Memory B cell (primary cell): ENCODE results near the gene ACBD6.

ENCODE experiments used
- ATAC-seq: fragments of 150-1000 bp; cut with Tn5 transposase; 2 replicates; pipeline ENCODE4 v1.10.0; 2021; ENCODE audit warnings: low read depth, mild to moderate bottlenecking, moderate library complexity
- DNase-seq, 2 donors: peaks; one replicate each; pipeline ENCODE4 v3.0.0; 2022; ENCODE audit warnings: low spot score in 2 of 2
- H3K27ac Mint-ChIP-seq: one replicate; pipeline ENCODE4 v1.8.0; 2022; ENCODE audit warnings: mild to moderate bottlenecking, moderate library complexity, mixed read lengths
- H3K27me3 Mint-ChIP-seq: one replicate; pipeline ENCODE4 v1.8.0; 2022; ENCODE audit warnings: mixed read lengths
- H3K36me3 Mint-ChIP-seq: one replicate; pipeline ENCODE4 v1.8.0; 2022; ENCODE audit warnings: mild to moderate bottlenecking, mixed read lengths
- H3K4me1 Mint-ChIP-seq: one replicate; pipeline ENCODE4 v1.8.0; 2022; ENCODE audit warnings: mixed read lengths
- H3K4me3 Mint-ChIP-seq: one replicate; pipeline ENCODE4 v1.8.0; 2022; ENCODE audit warnings: mild to moderate bottlenecking, moderate library complexity, mixed read lengths
- H3K9me3 Mint-ChIP-seq: one replicate; pipeline ENCODE4 v1.8.0; 2022; ENCODE audit warnings: mixed read lengths

The ACBD6 gene

DNA sequence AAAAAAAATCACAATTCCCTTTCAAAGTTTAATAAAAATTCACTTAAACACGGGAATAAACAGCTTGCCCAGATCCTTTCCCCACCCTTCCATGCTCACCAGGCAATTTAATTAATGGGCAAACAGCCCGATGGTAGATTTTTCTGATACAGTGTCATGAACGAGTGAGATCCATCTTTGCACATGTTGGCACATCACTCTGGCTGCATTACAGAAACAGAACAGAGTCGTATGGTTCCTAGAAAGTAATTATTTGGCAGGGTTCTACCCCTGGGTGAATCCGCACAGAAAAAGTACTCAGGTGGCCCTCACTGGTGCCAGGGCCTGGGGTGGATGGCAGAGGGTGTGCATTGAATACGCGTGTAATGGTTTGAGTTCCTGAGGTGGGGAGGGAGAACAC, 31.8 kb upstream of the ACBD6 start:
- no peak overlapping the region for H3K4me3 Mint-ChIP-seq
- no peaks in the 10 kb centered on the region for H3K36me3 Mint-ChIP-seq
- H3K27ac Mint-ChIP-seq = no peak overlapping the region
- ATAC-seq (no peak), DNase-seq (no peak)
- peaks cover 4% of the 10 kb centered on the region for H3K4me1 Mint-ChIP-seq
- no peaks in the 10 kb centered on the region for H3K9me3 Mint-ChIP-seq
- H3K27me3 Mint-ChIP-seq = peaks cover 4% of the 10 kb centered on the region

DNA sequence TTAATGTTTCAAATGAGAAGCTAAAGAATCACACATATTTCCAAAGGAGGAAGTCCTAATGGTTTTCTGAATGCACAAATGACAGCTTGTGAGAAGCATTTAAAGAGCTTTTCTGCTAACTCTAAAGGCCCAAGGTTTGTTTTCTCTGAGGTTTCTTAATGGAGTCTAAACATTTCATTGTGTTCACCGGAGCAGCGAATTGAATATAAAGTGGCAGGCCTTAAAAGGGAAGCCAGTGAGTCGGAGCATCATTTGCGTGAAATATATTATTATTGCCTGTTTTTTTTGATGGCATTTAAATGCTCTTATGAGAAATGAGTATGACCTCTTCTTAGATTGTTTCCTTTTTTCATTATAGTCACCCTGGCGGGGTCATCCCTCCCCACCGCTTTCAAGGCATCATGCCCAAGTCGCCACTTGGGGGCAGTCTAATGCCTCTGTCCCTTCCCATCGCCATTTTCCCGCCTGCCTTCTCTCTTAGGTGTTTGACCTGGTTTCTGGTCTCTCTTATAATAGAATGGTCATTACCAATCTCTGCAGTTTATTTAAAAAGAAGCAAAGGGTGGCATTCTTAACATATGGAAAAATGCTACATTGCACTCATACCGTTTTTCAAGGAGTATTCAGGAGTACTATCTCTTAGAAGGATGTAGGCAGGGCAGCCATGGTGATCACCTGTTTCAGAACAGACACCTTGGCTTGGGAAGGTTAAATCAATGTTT, 31.1 kb upstream of the ACBD6 start:
- DNase-seq (peak; percentile 63 to 64), ATAC-seq (peak; percentile 86)
- Mint-ChIP-seq H3K4me1 (peaks cover 4% of the 10 kb centered on the region), H3K4me3 (no peak overlapping the region), H3K27me3 (peaks cover 4% of the 10 kb centered on the region), H3K27ac (no peak overlapping the region), H3K36me3 (no peaks in the 10 kb centered on the region), H3K9me3 (no peaks in the 10 kb centered on the region)

DNA sequence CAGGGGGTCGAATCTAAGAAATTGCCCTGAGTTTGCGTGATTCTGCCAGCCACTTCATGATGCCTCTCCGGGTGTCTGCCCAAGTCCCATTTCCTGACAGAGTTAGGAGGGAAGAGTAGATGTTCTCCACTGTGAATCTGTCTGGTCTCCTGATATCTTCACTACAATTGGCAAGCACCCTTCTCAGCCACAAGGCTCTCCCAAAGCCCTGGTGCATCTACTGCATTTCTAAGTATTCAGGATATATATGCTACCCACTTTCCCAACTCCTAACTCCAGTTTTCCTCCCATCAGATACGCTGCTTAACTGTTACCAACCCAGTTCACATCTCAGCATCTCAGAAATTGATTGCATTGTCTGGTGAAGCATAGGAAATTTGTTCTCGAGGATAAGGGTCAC, 30.5 kb upstream of the ACBD6 start:
- peaks cover 4% of the 10 kb centered on the region for H3K4me1 Mint-ChIP-seq
- DNase-seq = no peak
- no peak overlapping the region for H3K4me3 Mint-ChIP-seq
- no peak overlapping the region for H3K27ac Mint-ChIP-seq
- peaks cover 4% of the 10 kb centered on the region for H3K27me3 Mint-ChIP-seq
- H3K9me3 Mint-ChIP-seq = no peaks in the 10 kb centered on the region
- no peaks in the 10 kb centered on the region for H3K36me3 Mint-ChIP-seq
- no peak for ATAC-seq

DNA sequence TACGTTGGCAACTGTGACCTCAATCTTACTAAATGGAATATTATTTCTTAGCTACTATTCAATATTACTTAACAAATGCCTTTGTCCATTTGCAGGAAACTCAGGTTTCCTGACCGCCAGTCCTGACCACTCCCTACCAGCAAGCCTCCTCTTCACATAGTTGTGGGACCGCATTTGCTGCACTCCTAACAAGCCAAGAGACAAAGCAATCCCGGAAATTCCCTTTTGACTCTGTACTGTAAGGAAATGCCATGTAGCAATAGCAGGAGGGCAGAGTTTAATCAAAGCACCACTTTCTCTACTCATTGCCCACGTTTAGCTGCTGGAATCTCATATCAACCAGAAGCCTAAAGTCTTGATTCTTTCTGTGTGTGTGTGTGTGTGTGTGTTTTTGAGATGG, 28.1 kb upstream of the ACBD6 start:
- ATAC-seq = no peak
- no peak for DNase-seq
- H3K27me3 Mint-ChIP-seq = peaks cover 2% of the 10 kb centered on the region
- H3K4me3 Mint-ChIP-seq = no peak overlapping the region
- H3K36me3 Mint-ChIP-seq = no peaks in the 10 kb centered on the region
- no peaks in the 10 kb centered on the region for H3K9me3 Mint-ChIP-seq
- H3K27ac Mint-ChIP-seq = no peak overlapping the region
- peaks cover 6% of the 10 kb centered on the region for H3K4me1 Mint-ChIP-seq

DNA sequence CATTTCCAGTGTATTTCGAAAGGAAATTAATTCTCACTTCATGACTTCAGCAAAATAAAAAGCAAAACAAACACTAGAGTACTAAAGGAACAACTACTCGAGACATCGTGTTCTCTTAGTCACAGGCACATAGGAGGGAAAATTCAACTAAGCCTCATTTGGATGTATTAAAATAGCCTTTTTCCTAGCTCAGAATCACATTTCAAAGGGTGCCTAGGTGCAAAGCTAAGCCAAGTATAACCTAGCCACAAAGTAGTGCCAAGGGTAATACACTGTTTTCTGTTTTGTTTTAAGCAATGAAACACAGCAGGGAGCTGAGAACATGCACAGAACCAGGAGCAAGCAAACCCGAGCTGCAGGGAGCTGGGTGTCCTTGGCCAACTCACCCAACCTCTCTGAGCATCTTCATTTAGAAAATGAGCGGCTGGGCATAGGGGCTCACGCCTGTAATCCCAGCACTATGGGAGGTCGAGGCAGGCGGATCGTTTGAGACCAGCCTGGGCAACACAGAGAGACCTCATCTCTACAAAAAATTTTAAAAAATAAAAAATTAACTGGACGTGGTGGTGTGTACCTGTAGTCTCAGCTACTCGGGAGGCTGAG, 26.6 kb upstream of the ACBD6 start:
- ATAC-seq = no peak
- Mint-ChIP-seq H3K9me3 (no peaks in the 10 kb centered on the region), H3K4me3 (no peak overlapping the region), H3K36me3 (no peaks in the 10 kb centered on the region), H3K27ac (no peak overlapping the region), H3K27me3 (no peaks in the 10 kb centered on the region), H3K4me1 (peaks cover 13% of the 10 kb centered on the region)
- no peak for DNase-seq

DNA sequence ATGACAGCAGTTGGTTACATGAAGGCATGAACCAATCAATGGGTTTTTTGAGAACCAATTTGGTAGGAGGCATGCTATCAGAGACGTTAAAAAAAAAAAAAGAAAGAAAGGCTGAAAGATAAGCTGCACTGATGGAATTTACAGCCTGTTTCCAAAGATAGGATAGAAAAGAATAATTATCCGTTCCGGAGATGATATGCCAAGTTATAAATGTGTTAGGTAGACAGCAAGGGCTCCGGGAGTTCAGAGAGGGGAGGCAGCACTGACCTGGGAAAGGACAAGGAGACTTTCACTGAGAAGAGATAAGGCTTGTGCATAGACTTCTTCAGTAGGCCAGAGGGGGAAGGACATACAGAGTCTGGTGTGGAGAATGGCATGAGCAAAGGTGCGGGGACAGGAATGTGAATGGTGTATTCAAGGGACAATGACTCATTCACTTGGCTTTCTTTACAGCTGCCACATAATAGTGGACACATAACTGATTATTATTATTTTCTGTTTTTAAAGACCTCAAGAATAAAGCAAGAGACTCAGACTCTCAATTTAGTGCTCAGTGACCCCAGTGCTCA, 24.8 kb upstream of the ACBD6 start:
- no peak overlapping the region for H3K4me3 Mint-ChIP-seq
- H3K36me3 Mint-ChIP-seq = no peaks in the 10 kb centered on the region
- H3K27ac Mint-ChIP-seq = no peak overlapping the region
- ATAC-seq (no peak), DNase-seq (no peak)
- no peaks in the 10 kb centered on the region for H3K27me3 Mint-ChIP-seq
- peaks cover 9% of the 10 kb centered on the region for H3K4me1 Mint-ChIP-seq
- no peaks in the 10 kb centered on the region for H3K9me3 Mint-ChIP-seq

DNA sequence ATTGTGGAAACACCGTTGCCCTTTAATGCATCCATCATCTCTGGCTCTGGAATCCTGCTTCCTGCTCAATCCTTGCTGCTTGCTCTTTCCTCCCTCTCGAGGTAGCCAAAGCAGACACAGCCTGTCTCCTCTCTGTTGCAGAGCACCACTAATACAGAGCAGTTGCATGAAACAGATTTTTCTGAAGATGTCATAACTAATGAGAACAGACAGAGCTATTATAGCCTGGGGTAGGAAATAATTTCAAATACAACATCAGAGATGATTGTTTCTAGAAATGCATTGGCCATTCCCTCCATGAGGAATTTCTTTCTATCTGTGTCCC, 23.3 kb upstream of the ACBD6 start:
- H3K4me3 Mint-ChIP-seq = peak overlapping the region; percentile 36
- no peak overlapping the region for H3K27ac Mint-ChIP-seq
- ATAC-seq = no peak
- no peaks in the 10 kb centered on the region for H3K27me3 Mint-ChIP-seq
- no peaks in the 10 kb centered on the region for H3K9me3 Mint-ChIP-seq
- peaks cover 9% of the 10 kb centered on the region for H3K4me1 Mint-ChIP-seq
- no peaks in the 10 kb centered on the region for H3K36me3 Mint-ChIP-seq
- no peak for DNase-seq

DNA sequence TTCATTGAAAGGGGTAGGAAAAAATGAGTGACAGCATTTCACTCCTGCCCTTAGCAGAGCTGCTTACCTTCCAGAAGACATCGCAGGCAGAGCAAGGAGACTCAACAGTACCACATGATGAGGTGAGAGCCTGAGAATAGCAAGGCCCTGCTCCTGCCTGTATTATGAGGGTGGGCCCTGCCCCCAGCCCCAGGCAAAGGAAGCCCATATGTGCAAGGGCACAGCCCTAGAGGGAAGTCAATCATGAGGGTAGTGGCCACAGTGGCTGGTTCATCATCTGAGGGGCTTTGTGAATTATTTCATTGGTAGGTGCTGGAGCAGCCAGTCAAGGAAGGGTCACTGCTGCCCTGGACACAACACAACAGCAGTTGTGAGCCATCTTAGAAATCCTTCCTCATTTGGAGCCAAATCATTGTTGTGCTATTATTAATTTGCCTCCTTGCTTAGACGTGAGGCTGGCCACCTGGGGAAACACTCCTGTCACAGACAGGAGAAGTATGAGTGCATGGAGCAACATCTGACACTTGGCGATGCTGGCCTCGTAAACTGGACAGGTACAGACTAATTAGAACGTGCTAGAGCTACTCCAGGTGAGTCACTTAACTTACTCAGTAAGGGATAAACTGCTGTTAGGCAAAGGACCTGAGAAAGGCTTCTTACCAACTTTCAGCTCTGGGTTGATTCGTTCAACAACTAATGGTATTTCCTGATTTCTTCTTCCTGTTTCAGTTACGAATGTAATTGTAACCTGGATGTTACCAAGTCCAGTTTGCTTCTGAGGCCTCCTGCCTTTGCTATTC, 22.7 kb upstream of the ACBD6 start:
- Mint-ChIP-seq H3K27me3 (no peaks in the 10 kb centered on the region), H3K36me3 (no peaks in the 10 kb centered on the region), H3K27ac (no peak overlapping the region), H3K4me3 (peak overlapping the region; percentile 36), H3K4me1 (peaks cover 9% of the 10 kb centered on the region), H3K9me3 (no peaks in the 10 kb centered on the region)
- ATAC-seq (peak; percentile 54), DNase-seq (no peak)

DNA sequence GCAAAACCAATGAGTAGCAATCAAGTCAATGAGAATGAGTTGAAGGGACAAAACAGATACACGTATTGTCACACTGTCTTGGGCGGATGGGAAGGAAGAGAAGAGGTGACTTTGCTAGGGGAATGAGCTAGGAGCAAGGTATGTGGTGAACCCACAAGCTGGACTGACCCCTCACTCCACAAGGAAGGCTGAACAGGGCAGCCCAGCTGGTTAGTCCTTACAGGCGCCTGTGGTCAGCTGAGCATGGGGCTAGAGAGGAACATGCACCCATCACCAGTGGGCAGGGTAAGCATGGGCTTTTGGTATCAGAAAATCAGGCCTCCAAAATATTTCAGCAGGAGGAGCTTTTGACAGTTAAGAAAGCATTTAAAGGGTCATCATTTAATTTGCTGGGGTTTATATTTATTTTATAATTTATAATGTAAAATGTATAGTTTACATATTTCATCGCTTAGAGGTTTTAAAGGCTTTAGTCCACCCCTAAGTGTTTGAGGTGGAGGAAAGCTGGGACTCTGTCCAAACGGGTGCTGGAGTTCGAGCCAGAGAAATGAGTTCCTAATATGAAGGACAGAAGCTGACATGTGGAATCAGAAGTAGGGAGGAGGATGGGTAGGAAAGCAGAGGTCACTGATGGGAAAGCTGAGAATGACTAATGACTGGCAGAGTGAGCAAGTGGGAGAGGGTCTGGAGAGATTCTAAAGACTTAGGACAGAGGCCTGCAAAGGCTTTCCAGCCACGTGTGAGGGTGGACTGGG, 22.0 kb upstream of the ACBD6 start:
- H3K4me3 Mint-ChIP-seq = peak overlapping the region; percentile 7
- no peak for ATAC-seq
- no peaks in the 10 kb centered on the region for H3K9me3 Mint-ChIP-seq
- peaks cover 9% of the 10 kb centered on the region for H3K4me1 Mint-ChIP-seq
- peaks cover 2% of the 10 kb centered on the region for H3K27me3 Mint-ChIP-seq
- no peak overlapping the region for H3K27ac Mint-ChIP-seq
- DNase-seq = no peak
- no peaks in the 10 kb centered on the region for H3K36me3 Mint-ChIP-seq

DNA sequence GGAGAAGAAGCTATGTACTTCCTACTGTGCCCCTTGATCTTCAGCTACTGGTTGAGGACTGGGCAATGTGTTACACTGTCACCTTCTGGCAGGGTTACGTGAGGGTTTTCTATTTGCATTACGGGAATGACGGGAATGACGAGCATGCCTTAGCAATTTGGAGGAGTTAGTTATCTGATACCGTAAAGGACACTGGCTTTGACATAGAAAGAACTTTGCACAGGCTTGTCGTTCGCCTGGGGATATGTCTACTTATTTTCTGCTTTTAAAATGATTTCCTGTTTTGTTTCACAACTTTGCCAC, 19.8 kb upstream of the ACBD6 start:
- no peaks in the 10 kb centered on the region for H3K36me3 Mint-ChIP-seq
- DNase-seq = no peak
- no peak overlapping the region for H3K27ac Mint-ChIP-seq
- H3K4me3 Mint-ChIP-seq = no peak overlapping the region
- H3K27me3 Mint-ChIP-seq = peaks cover 2% of the 10 kb centered on the region
- peaks cover 9% of the 10 kb centered on the region for H3K4me1 Mint-ChIP-seq
- no peaks in the 10 kb centered on the region for H3K9me3 Mint-ChIP-seq
- no peak for ATAC-seq

DNA sequence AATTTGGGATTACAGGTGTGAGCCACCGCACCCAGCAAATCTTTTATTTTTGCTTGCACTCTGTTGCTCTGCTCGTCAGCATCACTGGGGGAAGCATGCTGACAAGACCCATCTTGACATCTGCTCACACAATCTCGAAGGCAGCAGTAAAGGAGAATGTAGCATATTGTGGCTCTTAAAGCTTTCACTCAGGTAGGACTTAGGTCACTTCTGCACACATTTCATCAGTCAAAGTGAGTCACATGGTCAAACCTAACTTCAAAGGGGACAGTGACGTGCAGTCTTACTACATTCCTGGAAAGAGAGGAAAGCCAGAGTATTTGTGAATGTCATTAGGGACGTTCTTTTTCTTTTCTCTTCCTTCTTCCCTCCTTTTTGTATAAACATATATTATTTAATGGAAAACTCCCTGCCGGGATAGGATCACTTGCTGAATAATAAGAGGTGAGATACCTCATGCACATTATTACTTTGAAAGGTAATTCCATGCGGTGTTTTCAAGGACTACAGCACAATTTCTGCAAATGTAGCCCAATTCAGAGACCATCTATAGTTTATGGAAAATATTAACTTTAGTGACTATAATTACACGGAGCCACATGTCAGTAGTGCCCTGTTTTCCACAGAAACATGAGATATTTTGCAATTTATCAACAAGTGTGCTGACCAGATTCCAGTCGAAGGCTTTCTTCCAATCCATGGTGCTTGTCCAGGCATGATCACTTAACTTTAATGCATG, 19.3 kb upstream of the ACBD6 start:
- DNase-seq = no peak
- no peaks in the 10 kb centered on the region for H3K36me3 Mint-ChIP-seq
- H3K4me1 Mint-ChIP-seq = peaks cover 9% of the 10 kb centered on the region
- no peaks in the 10 kb centered on the region for H3K9me3 Mint-ChIP-seq
- H3K27me3 Mint-ChIP-seq = peaks cover 2% of the 10 kb centered on the region
- no peak for ATAC-seq
- no peak overlapping the region for H3K27ac Mint-ChIP-seq
- H3K4me3 Mint-ChIP-seq = no peak overlapping the region

DNA sequence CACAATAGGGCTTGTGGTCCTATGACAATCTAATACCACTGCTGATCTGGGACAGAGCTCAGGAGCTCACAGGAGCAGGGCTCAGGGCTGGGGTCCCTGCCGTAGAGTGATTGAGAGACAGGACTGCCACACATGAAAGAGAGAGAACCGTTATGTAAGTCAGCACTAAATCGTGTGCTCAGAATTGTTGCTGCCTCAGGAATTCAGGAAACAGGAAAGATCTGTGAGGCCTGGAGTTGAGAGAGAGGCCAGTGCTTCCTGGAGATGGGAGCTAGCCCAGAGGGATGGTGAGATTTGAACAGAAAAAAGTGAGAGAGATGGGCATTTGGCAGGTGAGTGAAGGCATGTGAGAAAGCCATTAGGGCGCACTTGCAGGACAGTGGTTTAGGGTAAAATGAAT, 17.5 kb upstream of the ACBD6 start:
- no peak overlapping the region for H3K27ac Mint-ChIP-seq
- no peaks in the 10 kb centered on the region for H3K9me3 Mint-ChIP-seq
- peaks cover 3% of the 10 kb centered on the region for H3K4me1 Mint-ChIP-seq
- H3K36me3 Mint-ChIP-seq = no peaks in the 10 kb centered on the region
- DNase-seq = no peak
- no peak for ATAC-seq
- H3K4me3 Mint-ChIP-seq = no peak overlapping the region
- H3K27me3 Mint-ChIP-seq = peaks cover 2% of the 10 kb centered on the region

DNA sequence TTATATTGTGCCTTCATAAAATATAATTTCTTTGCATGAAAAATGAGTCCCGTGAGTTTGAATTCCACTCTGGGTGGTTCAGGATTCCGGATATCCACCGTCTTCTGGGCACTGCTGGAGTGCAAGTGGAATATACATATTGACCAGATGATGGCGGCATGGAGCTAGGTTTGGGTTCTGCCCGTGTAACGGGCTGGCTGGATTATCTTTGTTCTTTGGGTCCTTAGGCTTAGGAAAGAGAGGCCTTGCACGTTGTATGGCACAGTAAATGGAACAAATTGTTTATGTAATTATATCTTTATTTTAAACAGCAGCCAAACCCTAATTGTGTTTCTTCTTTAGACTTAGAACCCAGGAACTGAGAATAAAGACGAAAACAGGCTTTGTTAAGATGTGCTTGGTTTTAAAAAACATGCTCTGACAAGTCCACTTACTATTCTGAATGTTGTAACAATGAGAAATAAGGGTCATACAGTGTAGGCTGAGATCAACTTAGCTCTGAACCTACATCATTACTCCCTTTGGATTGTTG, 13.5 kb upstream of the ACBD6 start:
- DNase-seq = peak; percentile 45 to 50
- Mint-ChIP-seq H3K27me3 (peaks cover 5% of the 10 kb centered on the region), H3K4me1 (no peaks in the 10 kb centered on the region), H3K27ac (no peak overlapping the region), H3K4me3 (no peak overlapping the region), H3K9me3 (no peaks in the 10 kb centered on the region), H3K36me3 (no peaks in the 10 kb centered on the region)
- ATAC-seq = peak; percentile 90
